ENCODE measurements around the gene PRMT1.

DNA sequence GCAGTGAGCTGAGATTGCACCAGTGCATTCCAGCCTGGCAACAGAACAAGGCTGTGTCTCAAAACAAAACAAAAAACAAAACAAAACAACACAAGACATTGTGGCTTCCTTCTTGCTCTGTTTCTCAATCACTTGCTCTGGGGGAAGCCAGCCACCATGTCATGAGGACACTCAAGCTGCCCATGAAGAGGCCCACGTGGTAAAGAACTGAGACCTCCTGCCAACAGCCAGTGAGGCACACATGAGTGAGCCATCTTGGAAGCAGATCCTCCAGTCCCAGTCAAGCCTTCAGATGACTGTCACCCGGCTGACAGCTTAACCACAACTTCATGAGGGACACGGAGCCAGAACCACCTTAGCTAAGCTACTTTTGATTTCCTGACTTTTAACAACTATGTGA, 39.1 kb downstream of the PRMT1 start:
- TF ChIP-seq, protein P1, sequence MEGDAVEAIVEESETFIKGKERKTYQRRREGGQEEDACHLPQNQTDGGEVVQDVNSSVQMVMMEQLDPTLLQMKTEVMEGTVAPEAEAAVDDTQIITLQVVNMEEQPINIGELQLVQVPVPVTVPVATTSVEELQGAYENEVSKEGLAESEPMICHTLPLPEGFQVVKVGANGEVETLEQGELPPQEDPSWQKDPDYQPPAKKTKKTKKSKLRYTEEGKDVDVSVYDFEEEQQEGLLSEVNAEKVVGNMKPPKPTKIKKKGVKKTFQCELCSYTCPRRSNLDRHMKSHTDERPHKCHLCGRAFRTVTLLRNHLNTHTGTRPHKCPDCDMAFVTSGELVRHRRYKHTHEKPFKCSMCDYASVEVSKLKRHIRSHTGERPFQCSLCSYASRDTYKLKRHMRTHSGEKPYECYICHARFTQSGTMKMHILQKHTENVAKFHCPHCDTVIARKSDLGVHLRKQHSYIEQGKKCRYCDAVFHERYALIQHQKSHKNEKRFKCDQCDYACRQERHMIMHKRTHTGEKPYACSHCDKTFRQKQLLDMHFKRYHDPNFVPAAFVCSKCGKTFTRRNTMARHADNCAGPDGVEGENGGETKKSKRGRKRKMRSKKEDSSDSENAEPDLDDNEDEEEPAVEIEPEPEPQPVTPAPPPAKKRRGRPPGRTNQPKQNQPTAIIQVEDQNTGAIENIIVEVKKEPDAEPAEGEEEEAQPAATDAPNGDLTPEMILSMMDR (IDR thresholded peaks at IDR 0.05): no peak
- TF ChIP-seq POLR2A (IDR thresholded peaks at IDR 0.05): no peak

Data from right lobe of liver (tissue), 4 donors.